ENCODE data around the gene PLA2G2A.
"Not testable (repeated sequence)": the region's sequence is repeated elsewhere in the genome, so short reads cannot be mapped to it uniquely, and the experiment has no call there.

The PLA2G2A gene, protein sequence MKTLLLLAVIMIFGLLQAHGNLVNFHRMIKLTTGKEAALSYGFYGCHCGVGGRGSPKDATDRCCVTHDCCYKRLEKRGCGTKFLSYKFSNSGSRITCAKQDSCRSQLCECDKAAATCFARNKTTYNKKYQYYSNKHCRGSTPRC

DNA sequence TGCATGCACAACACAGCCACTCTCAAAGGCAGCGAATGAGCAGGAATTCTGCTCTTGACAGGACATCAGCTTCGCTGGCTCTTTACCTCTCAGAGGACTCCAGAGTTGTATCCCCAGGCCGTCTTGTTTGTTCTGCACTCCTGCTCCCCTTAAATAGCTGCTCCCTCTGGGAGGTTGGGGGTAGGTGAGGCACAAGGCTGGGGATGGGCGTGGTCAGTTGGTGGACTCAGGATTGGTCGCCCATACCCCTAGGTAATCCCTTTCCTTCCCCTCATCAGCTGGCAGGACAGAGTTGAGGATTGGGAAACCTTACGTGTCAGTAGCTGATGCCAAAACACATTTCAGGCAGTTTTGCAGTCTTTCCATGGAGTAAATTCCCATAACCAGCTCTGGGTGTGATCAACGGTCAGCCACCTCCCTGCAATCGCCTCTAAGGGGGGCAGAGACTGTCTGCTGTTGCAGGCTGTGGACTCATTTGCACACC is at the start of gene PLA2G2A:
PLA2G2A (minus strand) TSS at position 125 of the 484 bp plus-strand sequence. CDS start 845 bp downstream, outside the sequence.
- DNase-seq (ENCODE audit: low spot score): no peak

DNA sequence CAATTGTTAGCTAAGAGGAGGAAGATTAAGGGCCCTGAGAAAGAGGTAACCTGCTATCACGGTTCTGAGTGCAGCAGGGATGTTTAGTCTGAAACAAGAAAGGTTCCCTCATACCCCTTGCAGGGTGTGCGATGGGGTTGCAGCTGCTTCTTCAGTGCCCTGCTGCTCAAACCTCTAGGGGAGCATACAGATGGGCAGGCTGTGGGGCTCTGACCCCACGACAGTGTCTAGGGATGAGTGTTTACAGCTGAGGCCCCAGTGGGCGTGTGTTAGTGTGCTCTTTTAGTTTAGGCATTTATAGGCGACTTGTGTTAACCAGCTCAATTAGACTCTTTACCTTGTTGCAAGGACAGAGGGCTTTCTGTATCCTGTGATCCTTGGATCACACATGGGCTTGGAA is 49.3 kb upstream of the PLA2G2A start:
- DNase-seq (ENCODE audit: low spot score): no peak

DNA sequence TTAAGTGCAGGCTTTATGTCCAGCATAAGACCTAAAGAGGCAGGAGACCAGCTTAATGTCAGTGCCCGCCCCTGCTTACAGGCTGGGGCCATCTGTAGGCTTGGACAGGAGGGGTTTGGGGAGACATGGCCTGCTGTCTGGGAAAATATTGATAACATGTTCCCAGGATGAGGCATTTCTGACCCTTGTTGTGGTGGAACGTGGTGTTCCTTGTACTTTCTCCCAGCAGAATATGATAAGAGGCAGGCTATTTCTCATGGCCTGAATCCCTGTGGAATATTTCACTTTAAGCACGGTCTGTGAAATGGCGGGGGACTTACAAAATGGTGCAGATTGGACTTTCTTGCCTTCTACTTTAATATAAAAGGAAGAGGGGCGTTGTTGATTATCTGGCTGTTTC is 48.7 kb upstream of the PLA2G2A start:
- no peak for DNase-seq (ENCODE audit: low spot score)

DNA sequence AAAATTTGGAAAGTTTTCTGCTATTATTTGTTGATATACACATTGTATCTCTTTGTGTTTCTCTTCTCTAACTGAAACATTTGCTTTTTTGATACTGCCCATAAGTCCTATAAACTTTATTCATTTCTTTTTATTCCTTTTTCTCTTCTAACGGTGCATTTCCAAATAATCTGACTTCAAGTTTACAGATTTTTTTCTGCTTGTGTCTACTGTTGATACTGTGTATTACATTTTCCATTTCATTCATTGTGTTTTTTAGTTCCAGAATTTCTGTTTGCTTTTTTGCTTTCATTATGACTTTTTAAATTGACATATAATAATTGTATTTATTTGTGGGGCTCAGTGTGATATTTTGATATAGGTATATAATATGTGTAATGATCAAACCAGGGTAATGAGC is 38.3 kb upstream of the PLA2G2A start:
- DNase-seq (ENCODE audit: low spot score): no peak

DNA sequence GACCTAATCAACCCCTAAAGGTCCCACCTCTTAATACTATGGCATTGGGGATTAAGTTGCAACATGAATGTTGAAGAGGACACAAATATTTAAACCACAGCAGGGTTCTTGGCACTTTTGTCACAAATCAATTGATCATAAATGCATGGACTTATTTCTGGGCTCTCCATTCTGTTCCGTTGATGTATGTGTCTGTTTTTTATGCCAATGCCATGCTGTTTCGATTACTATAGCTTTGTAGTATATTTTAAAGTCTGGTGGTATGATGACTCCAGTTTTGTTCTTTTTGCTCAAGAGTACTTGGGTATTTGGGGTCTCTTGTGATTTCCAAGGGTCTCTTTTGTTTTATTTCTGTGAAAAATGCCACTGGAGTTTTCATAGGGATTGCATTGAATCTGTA is 34.7 kb upstream of the PLA2G2A start:
- no peak for DNase-seq (ENCODE audit: low spot score)

DNA sequence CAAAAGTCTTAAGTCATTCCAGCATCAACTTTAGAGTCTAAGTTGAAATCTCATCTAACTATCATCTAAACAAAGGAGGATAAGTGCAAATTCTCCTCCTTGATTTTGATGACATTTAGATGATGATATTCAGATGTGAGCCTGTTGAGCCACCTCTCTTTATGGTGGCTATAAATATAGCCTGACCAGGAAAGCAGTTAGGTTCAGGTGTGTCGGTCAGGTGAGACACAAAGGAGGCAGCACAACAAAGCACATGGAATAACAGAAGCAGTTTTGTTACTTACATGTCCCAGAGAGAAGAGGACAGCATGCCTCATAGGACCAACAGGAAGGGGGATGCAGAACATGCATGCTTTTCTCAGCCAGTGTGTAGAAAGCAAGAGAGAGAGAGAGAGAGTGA is 30.6 kb upstream of the PLA2G2A start:
- DNase-seq (ENCODE audit: low spot score): no peak

DNA sequence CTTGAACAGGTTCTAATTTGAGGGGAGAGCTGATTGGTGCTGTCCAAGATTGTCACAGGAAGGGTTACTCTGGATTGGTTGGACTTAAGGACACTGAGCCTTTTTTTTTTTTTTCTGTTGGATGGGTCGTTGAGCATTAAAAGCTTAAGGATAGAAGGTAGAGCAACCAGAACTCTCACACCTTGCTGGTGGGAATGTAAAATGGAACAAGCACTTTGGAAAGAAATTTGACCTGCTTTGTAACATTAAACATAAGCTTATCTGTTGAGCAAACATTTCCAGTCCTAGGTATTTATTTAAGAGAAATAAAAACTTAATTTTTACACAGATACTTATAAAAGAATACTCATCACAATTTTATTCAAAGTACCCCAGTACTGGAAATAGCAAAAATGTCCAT is 29.8 kb upstream of the PLA2G2A start:
- DNase-seq (ENCODE audit: low spot score): no peak

DNA sequence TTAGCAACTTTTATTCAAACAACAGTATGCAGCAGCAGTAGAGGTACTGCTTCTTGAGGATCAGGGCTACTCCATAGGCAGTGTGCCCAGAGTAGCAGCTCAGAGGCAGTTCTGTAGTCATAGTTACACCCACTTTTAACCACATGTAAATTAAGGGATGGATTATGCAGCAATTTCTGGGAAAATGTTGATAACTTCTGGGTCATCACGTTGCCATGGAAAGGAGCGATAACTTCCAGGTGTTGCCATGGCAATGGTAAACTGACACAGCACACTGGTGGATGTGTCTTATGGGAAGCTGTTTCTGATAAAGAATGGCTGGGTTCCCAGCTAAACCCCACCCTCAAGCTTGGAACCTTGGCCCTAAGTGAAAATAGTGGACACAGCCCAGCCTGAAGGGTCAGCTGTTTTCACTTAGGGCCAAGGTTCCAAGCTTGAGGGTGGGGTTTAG is 29.0 kb upstream of the PLA2G2A start:
- DNase-seq (ENCODE audit: low spot score): no peak

DNA sequence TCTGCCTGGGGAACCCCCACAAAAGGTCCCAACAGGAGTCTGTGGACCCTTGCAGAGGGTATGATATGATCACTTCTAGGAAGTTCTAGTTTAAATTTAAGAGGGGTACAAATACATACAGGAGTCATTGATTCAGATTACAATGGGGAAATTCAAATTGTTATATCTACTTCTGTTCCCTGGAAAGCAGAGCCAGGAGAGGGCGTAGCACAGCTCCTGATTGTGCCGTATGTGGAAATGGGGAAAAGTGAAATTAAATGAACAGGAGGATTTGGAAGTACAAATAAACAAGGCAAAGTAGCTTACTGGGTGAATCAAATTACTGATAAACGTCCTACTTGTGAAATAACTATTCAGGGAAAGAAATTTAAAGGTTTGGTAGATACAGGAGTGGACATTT is 19.4 kb upstream of the PLA2G2A start:
- not testable (repeated sequence) for DNase-seq (ENCODE audit: low spot score)

DNA sequence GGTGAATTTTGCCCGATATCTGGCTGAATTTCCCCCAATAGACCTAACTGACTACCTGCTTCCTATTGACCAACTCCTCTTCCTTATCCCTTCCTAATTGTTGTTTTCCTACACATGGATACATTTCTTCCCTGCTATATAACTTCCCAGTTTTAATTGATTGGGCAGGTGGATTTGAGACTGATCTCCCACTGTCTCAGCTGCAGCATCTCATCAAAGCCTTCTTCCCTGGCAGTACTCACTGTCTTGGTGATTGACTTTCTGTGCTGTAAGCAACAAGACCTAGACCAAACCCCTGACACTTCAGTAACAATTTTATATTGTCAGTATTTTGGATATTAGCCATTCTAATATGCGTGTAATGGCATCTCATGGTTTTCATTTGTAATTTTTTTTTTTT is 11.3 kb upstream of the PLA2G2A start:
- no peak for DNase-seq (ENCODE audit: low spot score)

DNA sequence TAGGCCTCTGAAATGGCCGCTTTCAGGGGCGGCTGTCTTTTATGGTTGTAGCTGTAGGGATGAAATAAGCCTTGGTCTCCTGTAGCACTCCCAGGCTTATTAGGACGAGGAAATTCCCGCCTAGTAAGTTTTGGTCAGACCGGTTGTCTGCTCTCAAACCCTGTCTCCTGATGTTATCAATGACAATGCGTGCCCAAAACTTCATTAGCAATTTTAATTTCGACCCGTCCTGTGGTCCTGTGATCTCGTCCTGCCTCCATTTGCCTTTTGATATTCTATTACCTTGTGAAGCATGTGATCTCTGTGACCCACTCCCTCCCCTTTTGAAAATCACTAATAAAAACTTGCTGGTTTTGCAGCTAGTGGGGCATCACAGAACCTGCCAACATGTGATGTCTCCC is 10.8 kb upstream of the PLA2G2A start:
- DNase-seq (ENCODE audit: low spot score): not testable (repeated sequence)

DNA sequence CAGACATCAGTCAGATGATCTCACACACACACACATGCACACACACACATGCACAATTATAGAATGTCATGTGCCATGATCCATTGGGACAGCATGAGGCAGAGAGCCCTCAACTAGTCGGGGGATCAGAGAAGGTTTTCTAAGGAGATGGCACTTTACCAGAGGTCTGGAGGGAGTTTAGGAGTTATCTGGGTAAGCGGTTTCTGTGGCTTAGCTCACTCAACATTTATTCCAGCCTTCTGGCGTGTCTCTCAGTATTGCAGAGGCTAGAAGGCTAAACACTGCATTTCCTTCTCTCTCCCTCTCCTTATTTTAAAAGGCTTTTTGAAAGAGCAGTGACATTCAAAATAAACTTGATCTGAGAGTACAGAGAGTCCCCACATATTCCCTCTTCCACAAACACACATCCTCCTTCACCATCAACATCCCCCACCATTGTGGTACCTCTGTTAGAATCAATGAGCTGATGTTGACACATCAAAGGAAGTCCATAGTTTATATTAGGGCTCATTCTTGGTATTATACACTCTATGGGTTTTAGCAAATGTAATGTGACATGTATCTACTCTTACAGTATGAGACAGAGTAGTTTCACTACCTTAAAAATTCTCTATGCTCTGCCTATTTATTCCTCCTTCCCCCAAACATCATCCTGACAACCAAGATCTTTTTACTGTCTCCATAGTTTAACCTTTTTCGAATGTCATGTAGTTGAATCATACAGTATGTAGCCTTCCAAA is 9.0 kb upstream of the PLA2G2A start:
- DNase-seq (ENCODE audit: low spot score): no peak

DNA sequence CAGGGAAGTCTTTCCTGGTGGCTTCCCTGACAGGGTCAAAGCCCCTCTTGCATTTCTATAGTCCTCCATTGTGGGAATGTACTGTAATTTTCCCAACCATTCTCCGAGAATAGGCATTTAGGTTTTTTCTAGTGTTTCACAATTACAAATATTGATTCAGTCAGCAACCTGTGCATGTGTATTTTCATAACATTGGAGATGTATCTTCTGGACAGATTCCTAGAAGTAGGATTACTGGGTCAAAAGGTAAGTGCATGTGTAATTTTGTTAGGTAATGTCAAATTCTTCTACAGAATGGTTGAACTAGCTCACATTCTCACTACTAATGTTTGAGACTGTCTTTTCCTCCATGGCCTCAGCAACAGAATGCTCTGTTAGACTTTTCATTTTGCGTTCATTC is 8.3 kb upstream of the PLA2G2A start:
- DNase-seq (ENCODE audit: low spot score): no peak

DNA sequence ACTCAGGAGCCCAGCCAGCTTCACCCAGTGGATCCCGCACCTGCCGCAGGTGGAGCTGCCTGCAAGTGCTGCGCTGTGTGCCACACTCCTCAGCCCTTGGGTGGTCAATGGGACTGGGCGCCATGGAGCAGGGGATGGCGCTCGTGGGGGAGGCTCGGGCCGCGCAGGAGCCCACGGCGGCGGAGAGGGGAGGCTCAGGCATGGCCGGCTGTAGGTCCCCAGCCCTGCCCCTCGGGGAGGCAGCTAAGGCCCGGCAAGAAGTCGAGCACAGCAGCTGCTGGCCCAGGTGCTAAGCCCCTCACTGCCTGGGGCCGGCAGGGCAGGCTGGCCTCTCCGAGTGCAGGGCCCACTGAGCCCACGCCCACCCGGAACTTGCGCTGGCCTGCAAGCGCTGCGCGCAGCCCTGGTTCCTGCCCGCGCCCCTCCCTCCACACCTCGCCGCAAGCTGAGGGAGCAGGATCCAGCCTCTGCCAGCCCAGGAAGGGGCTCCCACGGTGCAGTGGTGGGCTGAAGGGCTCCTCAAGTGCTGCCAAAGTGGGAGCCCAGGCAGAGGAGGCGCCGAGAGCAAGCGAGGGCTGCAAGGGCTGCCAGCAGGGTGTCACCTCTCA is 5.1 kb upstream of the PLA2G2A start:
- not testable (repeated sequence) for DNase-seq (ENCODE audit: low spot score)

DNA sequence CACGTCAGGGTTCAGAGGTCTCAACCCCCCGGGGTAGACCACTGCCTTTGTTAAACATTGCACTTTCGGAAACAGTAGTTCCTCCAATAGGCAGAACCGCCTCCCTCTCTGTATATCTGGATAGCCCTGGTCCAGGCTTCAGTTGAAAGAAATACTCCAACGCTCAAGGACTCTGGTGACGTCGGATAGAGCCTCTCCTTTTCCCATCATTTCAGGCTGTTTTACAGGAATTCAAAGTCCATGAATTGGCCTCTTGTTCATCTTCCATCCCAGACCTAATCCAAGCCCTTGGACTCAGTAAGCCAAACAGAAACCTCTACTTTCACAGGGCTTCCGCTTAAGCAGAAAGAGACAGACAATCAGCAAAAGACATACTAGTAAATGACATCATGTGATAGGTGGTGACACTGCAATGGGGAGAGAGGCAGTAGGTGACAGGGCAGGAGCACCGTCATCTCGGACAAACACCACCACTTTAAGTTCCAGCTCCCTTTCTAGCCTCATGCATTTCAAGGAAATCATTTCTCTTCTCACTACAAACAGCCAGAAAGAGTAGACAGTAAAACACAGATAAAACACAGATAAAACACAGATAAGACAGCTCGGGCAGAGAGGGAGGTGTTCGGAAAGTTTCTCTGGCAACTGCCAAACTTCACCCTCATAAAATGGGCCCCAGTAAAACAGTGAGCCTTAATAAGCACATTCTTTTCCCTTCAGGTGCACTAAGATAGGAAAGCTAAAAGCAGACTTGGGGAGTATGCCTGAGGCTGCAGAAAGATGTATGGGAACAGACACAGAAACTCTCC is 2.3 kb upstream of the PLA2G2A start:
- DNase-seq (ENCODE audit: low spot score): no peak

DNA sequence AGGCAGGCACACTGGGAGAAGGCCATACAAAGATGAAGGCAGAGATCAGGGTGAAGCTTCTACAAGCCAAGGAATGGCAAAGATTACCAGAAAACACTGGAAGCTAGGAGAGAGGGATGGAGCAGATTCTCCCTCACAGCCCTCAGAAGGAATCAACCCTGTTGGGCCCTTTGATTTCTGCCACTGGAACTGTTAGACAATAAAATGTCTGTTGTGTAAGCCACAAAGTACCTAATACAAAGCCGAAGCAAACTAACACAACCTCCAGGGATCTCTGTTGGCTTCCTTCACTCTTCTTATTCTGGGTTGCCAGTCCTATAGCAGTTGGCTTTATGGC is 1.7 kb upstream of the PLA2G2A start:
- no peak for DNase-seq (ENCODE audit: low spot score)

DNA sequence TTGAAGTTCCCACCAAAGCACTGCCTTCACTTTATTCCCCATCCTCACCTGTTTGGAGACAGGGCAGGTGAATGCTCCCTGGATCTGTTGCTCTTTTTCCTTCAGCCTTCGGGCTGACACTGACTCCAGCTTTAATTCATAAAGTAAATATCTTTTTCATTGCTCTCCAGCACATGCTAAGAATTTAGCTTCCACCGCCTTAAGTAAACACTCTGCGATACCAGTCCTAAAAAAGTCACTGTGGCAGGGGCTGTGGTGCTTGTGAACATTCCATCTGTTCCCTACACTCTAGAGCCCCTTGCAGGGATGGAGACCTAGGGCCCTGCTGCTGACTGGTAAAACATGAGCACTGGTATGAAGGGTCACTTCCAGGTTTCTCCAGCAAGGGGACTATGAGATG is 896 bp upstream of the PLA2G2A start:
- no peak for DNase-seq (ENCODE audit: low spot score)

DNA sequence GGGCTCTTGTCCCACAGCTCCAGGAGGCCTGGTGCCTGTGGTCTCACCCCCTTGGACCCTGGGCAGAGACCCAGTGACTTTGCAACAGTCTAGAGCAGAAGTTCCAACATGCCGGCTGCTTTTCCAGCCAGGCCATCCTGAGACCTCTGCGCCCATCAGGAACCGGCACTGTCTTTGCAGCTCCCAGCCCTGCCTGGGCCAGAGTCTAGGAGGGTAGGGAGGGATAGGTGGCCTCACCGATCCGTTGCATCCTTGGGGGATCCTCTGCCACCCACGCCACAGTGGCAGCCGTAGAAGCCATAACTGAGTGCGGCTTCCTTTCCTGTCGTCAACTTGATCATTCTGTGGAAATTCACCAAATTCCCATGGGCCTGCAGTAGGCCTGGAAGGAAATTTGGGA is 1.3 kb downstream of the PLA2G2A start:
- DNase-seq (ENCODE audit: low spot score): no peak

DNA sequence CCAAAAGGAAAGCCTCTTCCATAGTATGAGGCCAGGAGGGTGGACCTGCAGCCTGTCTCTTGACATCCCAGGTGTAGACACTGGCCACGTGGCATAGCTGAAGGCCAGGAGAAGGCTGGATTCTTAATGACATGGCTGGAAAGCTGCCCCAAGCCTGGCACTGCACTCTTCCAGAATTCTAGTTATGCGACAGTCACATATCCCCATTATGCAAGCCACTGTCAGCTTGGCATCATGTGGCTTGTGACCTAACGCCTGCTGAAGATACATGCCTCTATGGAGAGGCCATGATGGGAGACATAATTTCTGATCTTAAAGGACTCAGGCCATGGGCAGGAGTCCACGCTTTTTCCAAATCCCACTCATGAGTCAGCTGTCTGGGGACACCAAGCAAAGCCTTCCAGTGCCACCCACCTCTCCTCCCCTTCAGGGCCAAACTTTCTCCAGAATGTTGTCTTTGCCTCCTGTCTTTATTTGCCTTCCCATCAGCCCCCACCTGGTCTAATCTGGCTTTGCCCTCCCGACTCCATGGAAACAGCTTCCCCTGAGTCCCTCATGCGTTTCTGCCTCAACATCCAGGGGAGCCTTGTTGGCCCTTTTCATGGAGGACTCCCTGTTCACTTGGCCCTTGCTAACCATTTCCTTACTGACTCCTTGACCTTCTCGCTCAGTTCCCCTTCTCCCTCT is 3.0 kb downstream of the PLA2G2A start:
- DNase-seq (ENCODE audit: low spot score): no peak

DNA sequence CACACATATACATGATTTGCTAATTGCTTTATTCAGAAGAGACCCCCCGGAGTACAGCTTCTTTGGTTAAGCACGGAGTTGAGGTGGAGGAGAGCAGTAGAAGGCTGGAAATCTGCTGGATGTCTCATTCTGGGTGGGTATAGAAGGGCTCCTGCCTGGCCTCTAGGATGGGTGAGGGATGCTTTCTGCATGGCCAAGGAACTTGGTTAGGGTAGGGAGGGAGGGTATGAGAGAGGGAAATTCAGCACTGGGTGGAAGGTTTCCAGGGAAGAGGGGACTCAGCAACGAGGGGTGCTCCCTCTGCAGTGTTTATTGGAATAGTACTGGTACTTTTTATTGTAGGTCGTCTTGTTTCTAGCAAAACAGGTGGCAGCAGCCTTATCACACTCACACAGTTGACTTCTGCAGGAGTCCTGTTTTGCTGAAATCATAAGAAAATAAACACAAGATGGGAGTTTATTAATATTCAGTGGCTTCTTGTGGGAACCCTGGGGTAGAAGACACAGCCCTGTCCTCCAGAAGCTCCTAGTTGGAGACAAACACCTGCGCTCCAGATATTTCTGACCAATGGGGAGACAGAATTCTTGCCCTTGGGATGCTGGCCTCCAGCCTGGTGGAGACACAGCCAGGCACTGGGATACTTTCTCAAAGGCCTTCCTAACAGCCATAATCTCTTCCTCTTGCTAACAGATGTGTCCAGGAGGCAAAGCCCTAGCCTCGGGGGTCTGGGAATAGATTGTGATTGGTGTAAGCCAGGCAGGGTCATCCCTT is 3.8 kb downstream of the PLA2G2A start:
- DNase-seq (ENCODE audit: low spot score): no peak

DNA sequence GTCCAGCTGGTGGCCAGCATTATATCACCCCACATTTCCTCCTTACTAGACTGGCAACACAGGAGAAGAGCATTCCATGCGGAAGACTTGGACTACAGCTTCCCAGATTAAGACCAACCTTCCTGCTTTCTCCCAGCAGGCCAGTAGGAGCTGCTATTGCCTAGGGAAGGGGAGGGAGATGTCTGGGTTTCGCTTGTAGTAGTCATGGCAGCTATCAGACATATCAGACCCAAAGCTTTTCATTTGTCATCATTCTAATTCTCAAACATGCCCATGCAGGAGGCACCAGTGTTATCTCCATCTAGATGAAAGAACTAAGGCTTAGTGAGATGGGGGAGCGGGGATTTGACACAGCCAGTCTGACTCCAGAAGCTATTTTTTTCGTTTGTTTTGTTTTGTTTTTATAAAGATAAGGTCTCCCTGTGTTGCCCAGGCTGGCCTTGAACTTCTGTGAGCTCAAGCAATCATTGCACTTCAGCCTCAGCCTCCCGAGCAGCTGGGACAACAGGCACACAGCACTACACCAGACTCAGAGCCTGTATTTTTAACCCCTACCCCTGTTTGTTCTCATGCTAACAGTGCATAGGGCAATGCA is 4.5 kb downstream of the PLA2G2A start:
- DNase-seq (ENCODE audit: low spot score): peak; percentile 7
